K562 (cell line): ENCODE data around the gene RAB31. TPM values are rescaled to one million over a fixed set of nuclear protein-coding genes. Genes with fewer than 3 reads are reported as not detected.

Experiments
- ETV1 ChIP-seq: fragments of 450-650 bp; conservative IDR thresholded peaks from 2 replicates; pipeline ENCODE4 v1.6.1; 2016; ENCODE audit warnings: missing genetic modification characterization, control low read depth, low read depth, missing compliant biosample characterization
- MAZ ChIP-seq, 2 experiments: fragments of 450-650 bp in 1 of 2; sonication (generic) in 1 of 2; formaldehyde crosslinking; IDR thresholded peaks in 1 of 2; conservative IDR thresholded peaks in 1 of 2; 2 replicates each; pipeline versions ENCODE4 v1.4.0 to v1.5.0; 2020; ENCODE audit warnings: mild to moderate bottlenecking in 1 of 2, missing genetic modification reagents in 1 of 2
- MGA ChIP-seq: fragments of 450-650 bp; IDR thresholded peaks from 2 replicates; pipeline ENCODE4 v1.6.1; 2016; ENCODE audit warnings: mild to moderate bottlenecking, moderate library complexity
- NFRKB ChIP-seq: fragments of 450-650 bp; IDR thresholded peaks from 2 replicates; pipeline ENCODE4 v1.6.1; 2016; ENCODE audit warnings: low read depth
- NFXL1 ChIP-seq: fragments of 450-650 bp; formaldehyde crosslinking; IDR thresholded peaks from 2 replicates; pipeline ENCODE4 v1.4.0; 2021; ENCODE audit warnings: mild to moderate bottlenecking
- RBM25 ChIP-seq: fragments of 200-400 bp; formaldehyde crosslinking; IDR thresholded peaks from 2 replicates; pipeline ENCODE4 v1.6.1; 2018; ENCODE audit warnings: low read length, low read depth, moderate library complexity; ENCODE audit not compliant: severe bottlenecking
- SLC30A9 ChIP-seq: fragments of 250-450 bp; sonication (Bioruptor Pico); IDR thresholded peaks from 2 replicates; pipeline ENCODE4 v1.8.0; 2022; ENCODE audit warnings: mild to moderate bottlenecking, moderate library complexity
- SMAD3 ChIP-seq: fragments of 450-650 bp; formaldehyde crosslinking; conservative IDR thresholded peaks from 2 replicates; pipeline ENCODE4 v1.4.0; 2020; ENCODE audit warnings: mild to moderate bottlenecking
- TFAM ChIP-seq: fragments of 250-450 bp; sonication (Bioruptor Pico); conservative IDR thresholded peaks from 2 replicates; pipeline ENCODE4 v1.5.0; 2021; ENCODE audit warnings: mild to moderate bottlenecking, moderate library complexity
- ZNF232 ChIP-seq: sonication (generic); formaldehyde crosslinking; IDR thresholded peaks from 2 replicates; pipeline ENCODE4 v1.8.0; 2022; ENCODE audit warnings: mild to moderate bottlenecking, missing genetic modification reagents
- ZNF668 ChIP-seq: fragments of 250-450 bp; sonication (Bioruptor Pico); IDR thresholded peaks from 2 replicates; pipeline ENCODE4 v1.8.0; 2022; ENCODE audit warnings: mild to moderate bottlenecking, inconsistent platforms
- ZSCAN29 ChIP-seq: fragments of 450-650 bp; IDR thresholded peaks from 2 replicates; pipeline ENCODE4 v1.6.1; 2017
- polyA plus RNA-seq, 8 experiments: library from polyadenylated mRNA; depleted of rRNA in 4 of 8; stranded (reverse) in 5 of 8; unstranded in 3 of 8; fragments of >200 nt; fragmentation: Nextera tagmentation in 2 of 8; fragmentation: Illumina TruSeq in 1 of 8; extraction: Ambion mirVana in 2 of 8; extraction: Trizol in 1 of 8; gene quantifications; 2 replicates each; pipeline versions ENCODE4 v1.2.1 to v1.2.3, GENCODE V29; 2011 to 2014; ENCODE audit warnings: inconsistent platforms in 1 of 8, missing spikeins in 1 of 8
- total RNA-seq, 7 experiments: library from RNA; depleted of rRNA in 6 of 7; stranded (reverse); fragments of >200 nt in 6 of 7; fragmentation: Illumina TruSeq in 2 of 7; extraction: Trizol in 2 of 7; gene quantifications; 2 replicates each; pipeline versions ENCODE4 v1.2.1 to v1.2.3, GENCODE V29; 2011 to 2021; ENCODE audit warnings: low replicate concordance in 1 of 7
- TF ChIP-seq, protein P1 (sequence below): fragments of 450-650 bp; formaldehyde crosslinking; IDR thresholded peaks from 2 replicates; pipeline ENCODE4 v1.4.0; 2020; ENCODE audit warnings: mild to moderate bottlenecking, moderate library complexity
- TF ChIP-seq, protein P2 (sequence below): sonication (generic); formaldehyde crosslinking; IDR thresholded peaks from 2 replicates; pipeline ENCODE4 v1.8.1; 2023; ENCODE audit warnings: mild to moderate bottlenecking, missing genetic modification reagents

The RAB31 gene
- total and polyA plus RNA-seq, 9 of the 15 experiments (the other 6 are each of a cell fraction or from before 2014, with no cell fraction given), result 20.7 to 70.4 (median 41.3) TPM

DNA sequence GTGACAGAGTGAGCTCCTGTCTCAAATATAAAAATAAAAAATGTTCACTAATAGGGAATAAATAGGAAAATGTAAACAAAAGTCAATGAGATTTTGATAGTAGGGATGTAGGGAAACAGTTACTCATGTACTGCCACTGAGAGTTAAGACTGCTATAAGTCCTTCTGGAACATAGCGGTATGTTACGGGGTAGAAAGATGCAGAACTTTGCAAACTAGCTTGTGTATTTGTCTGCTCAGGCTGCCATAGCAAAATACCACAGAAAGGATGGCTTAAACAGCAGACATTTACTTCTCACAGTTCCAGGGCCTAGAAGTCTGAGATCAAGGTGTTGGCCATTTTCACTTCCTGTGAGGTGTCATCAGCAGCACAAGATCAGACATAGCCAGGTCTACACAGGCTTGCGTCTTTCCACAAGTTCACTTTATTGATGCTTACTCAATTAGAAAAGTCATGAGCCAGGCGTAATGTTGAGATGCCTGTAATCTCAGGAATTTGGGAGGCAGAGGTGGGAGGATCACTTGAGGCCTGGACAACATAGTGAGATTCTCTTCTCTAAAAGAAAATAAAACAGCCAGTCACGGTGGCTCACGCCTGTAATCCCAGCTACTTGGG is 186.5 kb downstream of the RAB31 start (continued):
- 0 out of 2 replicates have a peak, but pooled peaks have one; percentile 15 for TF ChIP-seq ETV1 (tag)
- no peak for TF ChIP-seq TFAM (CRISPR knock-in tag)
- TF ChIP-seq, protein P1, sequence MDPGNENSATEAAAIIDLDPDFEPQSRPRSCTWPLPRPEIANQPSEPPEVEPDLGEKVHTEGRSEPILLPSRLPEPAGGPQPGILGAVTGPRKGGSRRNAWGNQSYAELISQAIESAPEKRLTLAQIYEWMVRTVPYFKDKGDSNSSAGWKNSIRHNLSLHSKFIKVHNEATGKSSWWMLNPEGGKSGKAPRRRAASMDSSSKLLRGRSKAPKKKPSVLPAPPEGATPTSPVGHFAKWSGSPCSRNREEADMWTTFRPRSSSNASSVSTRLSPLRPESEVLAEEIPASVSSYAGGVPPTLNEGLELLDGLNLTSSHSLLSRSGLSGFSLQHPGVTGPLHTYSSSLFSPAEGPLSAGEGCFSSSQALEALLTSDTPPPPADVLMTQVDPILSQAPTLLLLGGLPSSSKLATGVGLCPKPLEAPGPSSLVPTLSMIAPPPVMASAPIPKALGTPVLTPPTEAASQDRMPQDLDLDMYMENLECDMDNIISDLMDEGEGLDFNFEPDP, result no peak
- TF ChIP-seq NFXL1 (CRISPR knock-in tag), result no peak
- TF ChIP-seq MGA, result no peak
- TF ChIP-seq SMAD3 (CRISPR knock-in tag), result no peak
- no peak for TF ChIP-seq MAZ (CRISPR knock-in tag; conservative IDR thresholded peaks at IDR 0.05 in 1 of 2, IDR thresholded peaks at IDR 0.05 in 1 of 2)
- TF ChIP-seq SLC30A9 (CRISPR knock-in tag), result no peak
- no peak for TF ChIP-seq ZNF232
- TF ChIP-seq RBM25, result peak; percentile 79
- TF ChIP-seq, protein P2, sequence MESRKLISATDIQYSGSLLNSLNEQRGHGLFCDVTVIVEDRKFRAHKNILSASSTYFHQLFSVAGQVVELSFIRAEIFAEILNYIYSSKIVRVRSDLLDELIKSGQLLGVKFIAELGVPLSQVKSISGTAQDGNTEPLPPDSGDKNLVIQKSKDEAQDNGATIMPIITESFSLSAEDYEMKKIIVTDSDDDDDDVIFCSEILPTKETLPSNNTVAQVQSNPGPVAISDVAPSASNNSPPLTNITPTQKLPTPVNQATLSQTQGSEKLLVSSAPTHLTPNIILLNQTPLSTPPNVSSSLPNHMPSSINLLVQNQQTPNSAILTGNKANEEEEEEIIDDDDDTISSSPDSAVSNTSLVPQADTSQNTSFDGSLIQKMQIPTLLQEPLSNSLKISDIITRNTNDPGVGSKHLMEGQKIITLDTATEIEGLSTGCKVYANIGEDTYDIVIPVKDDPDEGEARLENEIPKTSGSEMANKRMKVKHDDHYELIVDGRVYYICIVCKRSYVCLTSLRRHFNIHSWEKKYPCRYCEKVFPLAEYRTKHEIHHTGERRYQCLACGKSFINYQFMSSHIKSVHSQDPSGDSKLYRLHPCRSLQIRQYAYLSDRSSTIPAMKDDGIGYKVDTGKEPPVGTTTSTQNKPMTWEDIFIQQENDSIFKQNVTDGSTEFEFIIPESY, result peak; percentile 92
- TF ChIP-seq NFRKB, result no peak
- peak; percentile 69; the same call in 1 of the 2 replicates for TF ChIP-seq ZSCAN29
- TF ChIP-seq ZNF668 (CRISPR knock-in tag), result no peak
